T-cell (primary cell): ENCODE measurements around the gene ANKRD44. TPM values are rescaled to one million over a fixed set of nuclear protein-coding genes. Genes with fewer than 3 reads are reported as not detected.
A peak's percentile ranks its signal among the peaks of the same experiment; 100 is the strongest.

ENCODE experiments used
- ATAC-seq, 4 experiments: fragments of 200-7000 bp in 3 of 4; fragments of 150-1000 bp in 1 of 4; cut with Tn5 transposase; replicated peaks in 1 of 4; 1 replicate in 3 of 4; 2 replicates in 1 of 4; pipeline ENCODE4 v1.10.0; 2021; ENCODE audit warnings: moderate library complexity in 3 of 4, mild to moderate bottlenecking in 2 of 4, moderate number of reproducible peaks in 1 of 4
- CTCF ChIA-PET, 2 donors: fragments of 300-600 bp; sonication (Branson Sonifier 250); formaldehyde crosslinking; loops; one replicate each; lab custom pipeline; 2022; ENCODE audit warnings: antibody characterized with exemption in 2 of 2; lab: Charles Lee
- POLR2A ChIA-PET, 2 donors: fragments of 300-600 bp; sonication (Branson Sonifier 250); formaldehyde crosslinking; loops; one replicate each; lab custom pipeline; 2022; ENCODE audit warnings: antibody characterized with exemption in 2 of 2; lab: Charles Lee
- DNase-seq, 35 experiments: peaks; one replicate each; pipeline versions ENCODE4 v3.0.0 to v3.0.0-alpha.2; 2013 to 2023
- H3K27ac ChIP-seq: one replicate; pipeline ENCODE4 v1.5.1; 2013; ENCODE audit warnings: low read length
- H3K27me3 ChIP-seq, 2 experiments: replicated peaks in 1 of 2; 1 replicate in 1 of 2; 2 replicates in 1 of 2; pipeline versions ENCODE4 v1.6.1 to v1.7.0; 2013; ENCODE audit warnings: low read length in 1 of 2, mixed read lengths in 1 of 2; ENCODE audit not compliant: control insufficient read depth in 2 of 2, insufficient read depth in 2 of 2; ENCODE audit errors: extremely low read depth in 1 of 2
- H3K36me3 ChIP-seq, 2 donors: 1 replicate in 1 of 2; 2 replicates in 1 of 2; pipeline versions ENCODE4 v1.6.1 to v1.7.0; 2013; ENCODE audit warnings: low read length in 1 of 2; ENCODE audit not compliant: control insufficient read depth in 2 of 2, insufficient read depth in 1 of 2; ENCODE audit errors: extremely low read depth in 1 of 2
- H3K4me1 ChIP-seq, 2 experiments: 1 replicate in 1 of 2; 2 replicates in 1 of 2; pipeline versions ENCODE4 v1.6.1 to v1.7.0; 2013; ENCODE audit warnings: low read length in 2 of 2, mixed read lengths in 1 of 2; ENCODE audit not compliant: insufficient read depth in 2 of 2, control insufficient read depth in 1 of 2; ENCODE audit errors: extremely low read depth in 1 of 2
- H3K4me3 ChIP-seq, 2 donors: 1 replicate in 1 of 2; 2 replicates in 1 of 2; pipeline versions ENCODE4 v1.5.1 to v1.7.0; 2013; ENCODE audit warnings: mild to moderate bottlenecking in 2 of 2, low read length in 1 of 2, moderate library complexity in 1 of 2; ENCODE audit not compliant: control insufficient read depth in 1 of 2; ENCODE audit errors: extremely low read depth in 1 of 2
- H3K9me3 ChIP-seq: 2 replicates; pipeline ENCODE4 v1.7.0; 2013
- H3K27ac Mint-ChIP-seq, 2 donors: one replicate each; pipeline ENCODE4 v1.8.0; 2020 to 2021; ENCODE audit warnings: mild to moderate bottlenecking in 2 of 2, mixed read lengths in 2 of 2
- H3K27me3 Mint-ChIP-seq, 2 donors: one replicate each; pipeline ENCODE4 v1.8.0; 2021 to 2022; ENCODE audit warnings: mixed read lengths in 2 of 2
- H3K36me3 Mint-ChIP-seq: one replicate; pipeline ENCODE4 v1.8.0; 2021; ENCODE audit warnings: mixed read lengths
- H3K4me1 Mint-ChIP-seq, 3 donors: one replicate each; pipeline ENCODE4 v1.8.0; 2020 to 2022; ENCODE audit warnings: mixed read lengths in 3 of 3, mild to moderate bottlenecking in 1 of 3
- H3K4me3 Mint-ChIP-seq, 3 donors: one replicate each; pipeline ENCODE4 v1.8.0; 2020 to 2022; ENCODE audit warnings: mild to moderate bottlenecking in 3 of 3, mixed read lengths in 3 of 3, moderate library complexity in 3 of 3
- H3K9me3 Mint-ChIP-seq, 3 donors: one replicate each; pipeline ENCODE4 v1.8.0; 2020 to 2022; ENCODE audit warnings: mixed read lengths in 3 of 3
- WGBS: methylation state at CpG from one replicate; pipeline ENCODE4 v1.1.5; 2013; ENCODE audit warnings: missing lambda C conversion rate; ENCODE audit not compliant: insufficient coverage; 5-methylcytosine and 5-hydroxymethylcytosine counted together
- total RNA-seq, 35 experiments: library from RNA in 6 of 35; stranded (reverse) in 6 of 35; fragments of 120-200 nt in 1 of 35; gene quantifications; one replicate each; pipeline versions ENCODE4 v1.2.1 to v1.2.4 and lab custom pipeline; 2013 to 2026

Gene ANKRD44
- total RNA-seq, 5 donors from 2014 or later (not counting 1 experiment from before 2014, with no cell fraction given), result 225 to 333 (median 238) TPM

GRCh38 chr2:197236816-197237215 is 73.8 kb downstream of the ANKRD44 start:
- CTCF ChIA-PET, result interaction anchor here (0.7 to 2.1 kb wide), 11 partner anchors 12 to 76 kb away, joined by 3 to 8 read pairs (median 4); no protein-coding TSS in a partner anchor
- POLR2A ChIA-PET, result interaction anchor here (0.5 to 1.6 kb wide), 14 partner anchors 9 to 1008 kb away, joined by 3 to 10 read pairs (median 4); partner anchors contain the start of gene ANKRD44 (in 1 of the 2)
- H3K4me1 ChIP-seq, result peaks cover 79 to 92% of the 10 kb centered on the region in 2 experiments
- 37% methylated on average over 2 of the region's 7 CpGs for WGBS
- H3K27me3 Mint-ChIP-seq, result no peaks in the 10 kb centered on the region
- ATAC-seq, result peak in 3 of 4 experiments; percentile 22 to 24 (median 22)
- H3K4me3 ChIP-seq, result peak overlapping the region in 1 of 2 donors; percentile 4
- peak overlapping the region; percentile 61 to 78 (median 74) for H3K4me3 Mint-ChIP-seq
- peaks cover 89 to 94% (median 92%) of the 10 kb centered on the region in 3 donors for H3K4me1 Mint-ChIP-seq
- H3K9me3 Mint-ChIP-seq, result no peaks in the 10 kb centered on the region
- H3K27ac Mint-ChIP-seq, result peak overlapping the region; percentile 93 to 98
- peak in 5 of 35 experiments; percentile 17 to 51 (median 22) for DNase-seq
- no peaks in the 10 kb centered on the region for H3K27me3 ChIP-seq
- H3K36me3 Mint-ChIP-seq, result peaks cover 11% of the 10 kb centered on the region
- H3K9me3 ChIP-seq, result no peaks in the 10 kb centered on the region
- peaks cover 0 to 6% of the 10 kb centered on the region in 2 donors for H3K36me3 ChIP-seq
- H3K27ac ChIP-seq, result peak overlapping the region; percentile 95

GRCh38 chr2:197236159-197236558 is 74.4 kb downstream of the ANKRD44 start:
- DNase-seq (no peak), ATAC-seq (no peak)
- Mint-ChIP-seq H3K27me3 (no peaks in the 10 kb centered on the region), H3K36me3 (peaks cover 11% of the 10 kb centered on the region), H3K4me3 (peak overlapping the region; percentile 61 to 78 (median 74)), H3K27ac (peak overlapping the region; percentile 93 to 98), H3K4me1 (peaks cover 91 to 99% (median 95%) of the 10 kb centered on the region in 3 donors), H3K9me3 (no peaks in the 10 kb centered on the region)
- Histone ChIP-seq H3K36me3 (peaks cover 0 to 8% of the 10 kb centered on the region in 2 donors), H3K27me3 (no peaks in the 10 kb centered on the region), H3K4me3 (no peak overlapping the region), H3K4me1 (peaks cover 86 to 92% of the 10 kb centered on the region in 2 experiments), H3K9me3 (no peaks in the 10 kb centered on the region), H3K27ac (peak overlapping the region; percentile 95)
- WGBS, result 20% methylated on average over 1 of the region's 2 CpGs
- ChIA-PET POLR2A (interaction anchor here (0.5 to 1.4 kb wide), 6 partner anchors 16 to 199 kb away, joined by 3 to 7 read pairs (median 4); partner anchors contain the start of gene SF3B1 (in 1 of the 2)), CTCF (interaction anchor here in 1 of 2 donors (0.9 to 2.1 kb wide), 3 partner anchors 15 to 30 kb away, joined by 6 to 7 read pairs (median 6); no protein-coding TSS in a partner anchor)

GRCh38 chr2:197235711-197236110 is 74.9 kb downstream of the ANKRD44 start:
- WGBS, result 85% methylated on average over 3 of the region's 3 CpGs
- H3K27ac Mint-ChIP-seq, result peak overlapping the region; percentile 93 to 98
- Histone ChIP-seq H3K27me3 (no peaks in the 10 kb centered on the region), H3K27ac (peak overlapping the region; percentile 95), H3K36me3 (peaks cover 0 to 11% of the 10 kb centered on the region in 2 donors), H3K9me3 (no peaks in the 10 kb centered on the region), H3K4me1 (peaks cover 87 to 90% of the 10 kb centered on the region in 2 experiments), H3K4me3 (no peak overlapping the region)
- no peak for ATAC-seq
- DNase-seq, result no peak
- H3K4me3 Mint-ChIP-seq, result peak overlapping the region in 2 of 3 donors; percentile 14 to 78
- H3K9me3 Mint-ChIP-seq, result no peaks in the 10 kb centered on the region
- H3K4me1 Mint-ChIP-seq, result peaks cover 91 to 97% (median 95%) of the 10 kb centered on the region in 3 donors
- CTCF ChIA-PET, result interaction anchor here in 1 of 2 donors (0.7 to 2.1 kb wide), 4 partner anchors 15 to 414 kb away, joined by 4 to 7 read pairs (median 6); no protein-coding TSS in a partner anchor
- H3K36me3 Mint-ChIP-seq, result peaks cover 15% of the 10 kb centered on the region
- POLR2A ChIA-PET, result interaction anchor here (0.6 to 0.9 kb wide), 4 partner anchors 9 to 199 kb away, joined by 3 to 5 read pairs (median 4); partner anchors contain the start of gene SF3B1 (in 1 of the 2)
- H3K27me3 Mint-ChIP-seq, result no peaks in the 10 kb centered on the region

GRCh38 chr2:197234671-197235191 is 75.8 kb downstream of the ANKRD44 start:
- no peaks in the 10 kb centered on the region for H3K27me3 Mint-ChIP-seq
- ATAC-seq (no peak), DNase-seq (no peak)
- Histone ChIP-seq H3K9me3 (no peaks in the 10 kb centered on the region), H3K27me3 (no peaks in the 10 kb centered on the region), H3K27ac (peak overlapping the region; percentile 68), H3K4me1 (peaks cover 88 to 91% of the 10 kb centered on the region in 2 experiments), H3K36me3 (peaks cover 0 to 14% of the 10 kb centered on the region in 2 donors), H3K4me3 (no peak overlapping the region)
- H3K36me3 Mint-ChIP-seq, result peaks cover 19% of the 10 kb centered on the region
- H3K27ac Mint-ChIP-seq, result peak overlapping the region; percentile 93 to 98
- WGBS, result no CpG with 5 or more reads among the region's 4 CpGs
- ChIA-PET POLR2A (interaction anchor here in 1 of 2 donors (0.8 kb wide), 1 partner anchor 10 kb away, joined by 4 read pairs; no protein-coding TSS in a partner anchor), CTCF (interaction anchor here in 1 of 2 donors (0.7 kb wide), 2 partner anchors 28 to 415 kb away, joined by 4 to 6 read pairs; no protein-coding TSS in a partner anchor)
- no peaks in the 10 kb centered on the region for H3K9me3 Mint-ChIP-seq
- peaks cover 95 to 98% (median 97%) of the 10 kb centered on the region in 3 donors for H3K4me1 Mint-ChIP-seq
- H3K4me3 Mint-ChIP-seq, result peak overlapping the region in 2 of 3 donors; percentile 37 to 78

GRCh38 chr2:197233473-197233872 is 77.1 kb downstream of the ANKRD44 start:
- Mint-ChIP-seq H3K27ac (peak overlapping the region; percentile 78 to 98), H3K27me3 (no peaks in the 10 kb centered on the region), H3K4me3 (peak overlapping the region in 2 of 3 donors; percentile 7 to 78), H3K4me1 (peaks cover 96 to 98% (median 98%) of the 10 kb centered on the region in 3 donors), H3K36me3 (peaks cover 16% of the 10 kb centered on the region), H3K9me3 (no peaks in the 10 kb centered on the region)
- H3K4me1 ChIP-seq, result peaks cover 82 to 84% of the 10 kb centered on the region in 2 experiments
- DNase-seq, result no peak
- no peak for ATAC-seq
- peak overlapping the region; percentile 68 for H3K27ac ChIP-seq
- no peaks in the 10 kb centered on the region for H3K9me3 ChIP-seq
- H3K36me3 ChIP-seq, result peaks cover 0 to 14% of the 10 kb centered on the region in 2 donors
- H3K27me3 ChIP-seq, result no peaks in the 10 kb centered on the region
- no peak overlapping the region for H3K4me3 ChIP-seq
- ChIA-PET POLR2A (interaction anchor here in 1 of 2 donors (0.8 kb wide), 1 partner anchor 17 kb away, joined by 4 read pairs; no protein-coding TSS in a partner anchor), CTCF (interaction anchor here (0.7 to 0.9 kb wide), 3 partner anchors 13 to 76 kb away, joined by 3 to 6 read pairs (median 3); no protein-coding TSS in a partner anchor)

GRCh38 chr2:197232010-197232409 is 78.6 kb downstream of the ANKRD44 start:
- H3K9me3 Mint-ChIP-seq, result no peaks in the 10 kb centered on the region
- peaks cover 97 to 98% (median 98%) of the 10 kb centered on the region in 3 donors for H3K4me1 Mint-ChIP-seq
- Histone ChIP-seq H3K27ac (peak overlapping the region; percentile 68), H3K36me3 (peaks cover 0 to 26% of the 10 kb centered on the region in 2 donors), H3K4me1 (peaks cover 75 to 77% of the 10 kb centered on the region in 2 experiments), H3K9me3 (no peaks in the 10 kb centered on the region), H3K27me3 (no peaks in the 10 kb centered on the region), H3K4me3 (no peak overlapping the region)
- ATAC-seq (peak in 2 of 4 experiments; percentile 71 to 88), DNase-seq (peak in 2 of 35 experiments; percentile 12 to 62)
- H3K36me3 Mint-ChIP-seq, result peaks cover 27% of the 10 kb centered on the region
- CTCF ChIA-PET, result interaction anchor here (0.7 to 1.8 kb wide), 5 partner anchors 8 to 79 kb away, joined by 3 to 6 read pairs (median 5); no protein-coding TSS in a partner anchor
- H3K4me3 Mint-ChIP-seq, result peak overlapping the region in 2 of 3 donors; percentile 37 to 78
- no CpG with 5 or more reads among the region's 2 CpGs for WGBS
- no peaks in the 10 kb centered on the region for H3K27me3 Mint-ChIP-seq
- POLR2A ChIA-PET, result interaction anchor here (0.7 to 1.3 kb wide), 5 partner anchors 8 to 18 kb away, joined by 3 to 6 read pairs (median 3); no protein-coding TSS in a partner anchor
- H3K27ac Mint-ChIP-seq, result peak overlapping the region; percentile 83 to 93
